LNCAP (cell line): ENCODE results near the gene NOXO1.

Experiments used
- TF ChIP-seq, protein P1 (sequence below): fragments of 450-650 bp; IDR thresholded peaks from 2 replicates; pipeline ENCODE4 v1.5.1; 2017; ENCODE audit warnings: mild to moderate bottlenecking

Gene NOXO1

DNA sequence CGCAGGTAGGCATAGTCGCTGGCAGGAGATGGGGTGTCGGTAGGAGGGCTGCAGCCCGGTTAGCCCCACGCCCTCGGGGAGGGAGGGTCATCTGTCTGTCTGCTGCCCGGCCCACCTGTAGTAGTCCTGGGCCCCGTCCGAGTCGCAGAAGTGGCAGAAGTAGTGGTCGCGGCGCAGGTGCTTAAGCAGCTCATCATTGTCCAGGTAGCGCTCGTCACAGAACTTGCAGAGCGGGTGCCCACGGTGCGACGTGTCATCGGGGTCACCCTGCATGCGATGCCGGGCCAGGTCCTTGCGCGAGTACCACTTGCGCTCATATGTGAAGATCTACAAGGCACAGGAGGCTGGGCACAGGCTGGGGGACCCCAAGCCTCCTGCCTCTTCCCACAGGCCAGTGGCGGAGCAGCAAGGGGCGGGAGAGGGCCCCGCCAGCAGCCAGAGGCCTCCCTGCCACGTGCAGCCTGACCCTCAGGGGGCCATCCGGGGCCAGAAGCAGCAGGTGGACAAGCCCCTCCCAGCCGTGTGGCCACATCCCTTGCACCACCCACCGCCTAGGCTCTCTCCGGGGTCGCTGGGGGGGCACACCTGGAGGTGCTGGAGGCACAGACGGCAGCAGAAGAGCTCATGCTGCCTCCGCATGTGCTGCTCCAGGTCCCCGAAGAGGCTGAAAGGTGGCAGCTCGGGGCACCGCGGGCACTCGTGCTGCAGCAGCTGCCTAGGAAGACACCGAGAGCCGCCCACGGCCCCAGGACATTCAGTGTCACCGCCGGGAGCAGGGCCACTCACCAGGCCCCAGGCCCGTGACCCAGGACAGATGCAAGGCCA, 21.3 kb upstream of the NOXO1 start:
- TF ChIP-seq, protein P1, sequence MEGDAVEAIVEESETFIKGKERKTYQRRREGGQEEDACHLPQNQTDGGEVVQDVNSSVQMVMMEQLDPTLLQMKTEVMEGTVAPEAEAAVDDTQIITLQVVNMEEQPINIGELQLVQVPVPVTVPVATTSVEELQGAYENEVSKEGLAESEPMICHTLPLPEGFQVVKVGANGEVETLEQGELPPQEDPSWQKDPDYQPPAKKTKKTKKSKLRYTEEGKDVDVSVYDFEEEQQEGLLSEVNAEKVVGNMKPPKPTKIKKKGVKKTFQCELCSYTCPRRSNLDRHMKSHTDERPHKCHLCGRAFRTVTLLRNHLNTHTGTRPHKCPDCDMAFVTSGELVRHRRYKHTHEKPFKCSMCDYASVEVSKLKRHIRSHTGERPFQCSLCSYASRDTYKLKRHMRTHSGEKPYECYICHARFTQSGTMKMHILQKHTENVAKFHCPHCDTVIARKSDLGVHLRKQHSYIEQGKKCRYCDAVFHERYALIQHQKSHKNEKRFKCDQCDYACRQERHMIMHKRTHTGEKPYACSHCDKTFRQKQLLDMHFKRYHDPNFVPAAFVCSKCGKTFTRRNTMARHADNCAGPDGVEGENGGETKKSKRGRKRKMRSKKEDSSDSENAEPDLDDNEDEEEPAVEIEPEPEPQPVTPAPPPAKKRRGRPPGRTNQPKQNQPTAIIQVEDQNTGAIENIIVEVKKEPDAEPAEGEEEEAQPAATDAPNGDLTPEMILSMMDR = no peak

DNA sequence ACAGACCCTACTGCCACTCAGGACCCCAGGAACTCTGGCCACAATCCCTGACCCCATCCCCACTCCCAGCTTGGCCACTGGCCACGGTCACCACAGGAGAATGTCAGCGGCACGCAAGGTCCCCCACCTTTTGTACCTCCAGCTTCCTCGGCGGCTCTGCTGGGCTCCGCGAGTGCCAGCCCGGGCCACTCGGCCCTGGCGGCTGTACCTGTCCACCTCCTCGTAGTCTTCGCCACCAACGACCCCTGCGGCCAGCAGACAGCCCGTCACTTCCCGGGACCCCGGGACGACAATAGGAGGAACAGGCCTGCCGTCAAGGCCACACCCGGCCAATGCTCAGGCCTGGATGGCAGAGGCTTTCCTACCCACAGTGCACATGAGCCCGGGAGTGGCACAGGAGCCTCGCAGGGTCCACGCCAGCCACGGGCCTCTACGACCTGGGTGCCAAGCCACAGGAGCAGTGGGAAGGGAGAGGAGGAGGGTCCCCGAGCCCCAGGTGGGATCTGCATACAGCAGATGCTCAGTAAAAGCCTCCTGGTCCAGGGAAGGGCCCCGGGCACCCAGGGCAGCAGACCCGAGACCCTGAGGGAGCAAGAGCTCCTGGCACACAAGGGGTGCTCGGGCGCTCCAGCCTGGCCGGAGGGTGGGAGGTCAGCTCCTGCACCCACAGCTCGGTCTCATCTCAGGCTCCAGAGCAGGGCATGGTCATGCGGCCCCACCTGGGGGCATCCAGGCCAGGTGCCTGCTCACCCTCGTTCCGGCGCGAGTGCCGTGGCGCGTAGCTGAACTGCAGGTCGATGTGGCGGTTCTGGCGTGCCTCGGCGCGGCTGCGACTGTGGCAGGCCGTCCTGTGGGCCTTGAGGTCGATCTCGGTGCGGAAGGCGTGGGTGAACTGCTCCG, 20.4 kb upstream of the NOXO1 start:
- TF ChIP-seq, protein P1 = no peak

DNA sequence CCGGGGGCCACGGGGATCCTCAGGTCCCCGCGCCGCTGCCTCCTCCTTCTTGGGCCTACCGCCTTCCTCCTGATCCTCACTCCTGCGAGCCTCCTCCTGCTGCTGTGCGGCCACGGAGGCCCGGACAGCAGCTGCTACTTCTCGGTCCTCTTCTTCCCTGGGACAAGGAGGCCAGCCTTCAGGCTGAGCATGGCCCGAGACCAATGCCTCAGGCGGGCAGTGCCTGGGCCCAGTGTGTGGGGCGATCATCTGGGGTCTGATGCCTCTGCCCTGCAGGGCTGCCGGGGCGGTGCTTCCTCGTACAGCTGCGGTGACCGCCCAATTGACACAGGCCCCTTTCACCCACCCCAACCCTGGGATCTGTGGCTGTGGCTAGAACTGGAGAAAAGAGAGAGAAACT, 19.8 kb upstream of the NOXO1 start:
- TF ChIP-seq, protein P1 = no peak

DNA sequence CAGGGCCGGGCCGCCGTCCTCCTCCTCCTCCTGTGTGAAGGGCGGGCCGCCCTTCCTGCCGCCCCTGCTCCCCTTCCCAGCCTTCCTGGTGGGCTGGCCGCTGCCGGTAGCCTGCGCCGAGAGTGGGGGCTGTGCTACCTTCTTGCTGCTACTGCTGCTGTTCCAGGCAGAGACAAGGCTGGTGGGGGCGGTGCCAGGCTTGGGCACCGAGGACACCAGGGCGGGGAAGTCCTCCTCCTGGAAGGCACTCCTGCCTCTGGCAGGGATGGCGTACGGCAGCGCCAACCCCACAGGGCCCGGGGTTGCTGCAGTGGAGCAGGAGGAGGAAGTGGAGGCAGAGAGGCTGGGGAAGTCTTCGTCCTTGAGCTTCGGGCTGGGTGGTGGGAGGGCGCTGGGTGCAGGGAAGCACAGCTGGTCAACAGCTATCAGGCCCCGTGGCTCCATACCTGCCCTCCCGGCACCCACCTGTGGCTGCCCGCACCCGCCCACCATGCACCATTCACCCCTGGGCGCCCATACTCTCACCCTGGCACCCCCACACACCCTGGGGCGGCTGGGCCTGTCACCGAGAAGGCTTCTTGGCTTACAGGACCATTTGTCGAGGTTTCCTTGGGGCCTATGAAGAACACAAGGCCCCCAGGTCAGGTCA, 18.7 kb upstream of the NOXO1 start:
- TF ChIP-seq, protein P1 = no peak

DNA sequence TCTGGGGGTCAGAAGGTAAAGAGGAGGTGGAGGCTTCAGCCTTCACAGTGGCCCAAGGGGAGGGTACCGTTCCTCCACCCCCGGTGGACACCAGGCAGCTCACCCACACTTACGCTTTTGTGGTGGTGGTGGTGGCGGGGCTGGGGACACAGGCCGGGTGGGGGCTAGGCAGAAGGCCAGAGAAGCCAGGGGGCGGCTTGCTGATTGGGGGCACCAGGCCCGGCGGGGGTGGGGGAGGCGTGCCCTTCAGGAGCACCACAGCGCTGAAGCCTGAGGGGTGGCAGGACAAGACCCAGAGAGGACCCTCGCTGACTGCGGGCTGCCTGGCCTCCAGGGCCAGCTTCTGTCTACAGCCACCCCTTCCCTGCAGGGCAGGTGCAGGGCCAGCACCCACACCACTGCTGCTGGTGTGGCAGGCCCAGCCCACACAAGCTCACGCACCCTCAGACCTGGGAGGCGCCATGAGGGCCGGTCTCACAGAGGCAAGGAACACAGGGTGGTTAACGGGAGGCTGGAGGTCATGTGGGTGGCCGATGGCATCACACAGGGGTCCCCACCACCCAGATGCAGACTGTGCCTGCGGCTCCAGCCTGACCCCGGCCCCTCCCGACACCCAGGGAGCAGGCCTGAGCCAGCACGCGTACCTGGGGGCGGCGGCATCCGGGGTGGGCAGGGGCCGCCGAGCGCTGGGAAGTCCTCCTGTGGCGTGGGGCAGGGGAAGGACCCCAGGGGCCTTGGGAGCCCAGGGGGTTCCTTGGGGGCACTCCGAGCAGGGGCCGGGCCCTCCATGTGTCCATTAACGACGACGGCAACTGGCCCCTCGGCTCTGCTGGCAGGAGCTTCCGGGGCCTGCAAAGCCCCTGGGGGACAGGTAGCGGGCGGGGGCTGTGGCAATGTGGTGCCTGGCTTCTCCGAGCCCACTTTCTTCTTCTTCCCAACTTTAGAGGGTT, 17.9 kb upstream of the NOXO1 start:
- TF ChIP-seq, protein P1 = no peak

DNA sequence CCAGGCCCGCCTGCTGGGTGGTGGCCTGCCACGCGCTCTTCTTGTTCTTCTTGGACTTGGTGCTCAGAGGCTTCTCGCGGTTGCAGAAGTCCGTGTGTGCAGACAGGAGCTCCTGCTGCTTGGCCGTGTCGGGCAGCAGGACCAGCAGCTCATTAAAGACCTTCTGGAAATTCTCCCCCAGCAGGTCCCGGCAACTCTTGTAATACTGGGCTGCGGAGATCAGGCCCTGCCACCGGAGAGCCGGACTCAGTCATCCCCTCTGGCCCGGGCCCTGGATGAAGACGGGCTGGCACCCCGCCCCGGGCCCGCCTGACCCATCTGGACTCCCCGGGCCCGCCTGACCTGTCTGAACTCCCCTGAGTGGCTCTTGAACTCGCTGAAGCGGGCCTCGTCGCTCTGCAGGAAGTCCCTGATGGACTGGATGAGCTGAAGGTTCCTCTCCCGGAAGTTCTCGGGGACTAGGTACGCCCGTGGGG, 17.1 kb upstream of the NOXO1 start:
- TF ChIP-seq, protein P1 = no peak
